GM10847 (cell line): ENCODE measurements around the gene WBP1L.

ENCODE experiments used
- POLR2A ChIP-seq: IDR thresholded peaks from 2 replicates; pipeline ENCODE4 v1.6.1; 2011; ENCODE audit not compliant: insufficient read length; ENCODE audit errors: extremely low read depth

Gene WBP1L

GRCh38 chr10:102808380-102808779, 64.6 kb downstream of the WBP1L start:
- TF ChIP-seq POLR2A, result no peak

- no peak for TF ChIP-seq POLR2A
Measured at GRCh38 chr10:102811346-102811745, 67.6 kb downstream of the WBP1L start.

DNA sequence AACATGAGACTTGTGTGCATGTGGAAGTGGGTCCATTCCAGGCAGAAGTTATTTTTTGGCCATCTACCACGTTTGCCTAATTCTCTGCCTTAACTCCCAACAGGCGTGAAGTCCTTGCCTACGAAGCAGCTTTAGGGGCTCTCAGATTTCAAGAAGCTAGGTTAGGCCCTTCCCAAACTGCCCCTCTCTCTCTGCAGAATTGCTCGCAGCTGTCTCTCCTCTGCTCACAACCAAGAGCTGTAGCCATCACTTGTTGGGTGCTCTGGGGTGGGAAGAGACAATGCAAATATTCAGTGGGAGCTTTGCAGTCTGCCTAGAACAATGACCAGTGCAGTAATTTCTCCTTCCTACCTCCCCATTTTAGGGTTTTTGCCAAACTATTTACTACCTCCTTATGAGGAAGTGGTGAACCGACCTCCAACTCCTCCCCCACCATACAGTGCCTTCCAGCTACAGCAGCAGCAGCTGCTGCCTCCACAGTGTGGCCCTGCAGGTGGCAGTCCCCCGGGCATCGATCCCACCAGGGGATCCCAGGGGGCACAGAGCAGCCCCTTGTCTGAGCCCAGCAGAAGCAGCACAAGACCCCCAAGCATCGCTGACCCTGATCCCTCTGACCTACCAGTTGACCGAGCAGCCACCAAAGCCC, 68.6 kb downstream of the WBP1L start:
- TF ChIP-seq POLR2A, result no peak

- no peak for TF ChIP-seq POLR2A
Measured at GRCh38 chr10:102813017-102813541, 69.3 kb downstream of the WBP1L start.

GRCh38 chr10:102813734-102814452, 70.1 kb downstream of the WBP1L start:
- no peak for TF ChIP-seq POLR2A

DNA sequence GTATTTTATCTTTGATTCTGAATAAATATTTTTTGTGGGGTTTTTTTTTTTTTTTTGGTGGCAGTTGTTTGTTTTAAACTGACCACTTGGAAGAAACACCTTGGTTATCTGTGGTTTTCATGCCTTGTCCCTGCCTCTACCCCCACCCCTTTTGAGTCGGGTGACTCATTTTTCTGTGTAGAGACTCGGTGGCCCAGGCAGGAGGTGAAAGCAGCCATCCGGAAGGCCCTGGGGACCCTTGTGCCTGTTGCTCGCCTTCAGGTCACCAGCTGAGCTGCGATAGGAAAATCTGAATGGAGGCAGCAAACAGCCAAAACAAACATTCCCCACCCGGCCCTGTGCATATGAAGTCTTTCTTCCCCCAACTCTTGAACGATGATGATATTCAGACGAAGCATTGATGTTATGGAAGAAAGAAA, 70.7 kb downstream of the WBP1L start:
- no peak for TF ChIP-seq POLR2A

- TF ChIP-seq POLR2A, result no peak
Measured at GRCh38 chr10:102814873-102815661, 71.3 kb downstream of the WBP1L start.

GRCh38 chr10:102815790-102816549, 72.2 kb downstream of the WBP1L start:
- no peak for TF ChIP-seq POLR2A

- no peak for TF ChIP-seq POLR2A
Measured at GRCh38 chr10:102817175-102817574, 73.4 kb downstream of the WBP1L start.

DNA sequence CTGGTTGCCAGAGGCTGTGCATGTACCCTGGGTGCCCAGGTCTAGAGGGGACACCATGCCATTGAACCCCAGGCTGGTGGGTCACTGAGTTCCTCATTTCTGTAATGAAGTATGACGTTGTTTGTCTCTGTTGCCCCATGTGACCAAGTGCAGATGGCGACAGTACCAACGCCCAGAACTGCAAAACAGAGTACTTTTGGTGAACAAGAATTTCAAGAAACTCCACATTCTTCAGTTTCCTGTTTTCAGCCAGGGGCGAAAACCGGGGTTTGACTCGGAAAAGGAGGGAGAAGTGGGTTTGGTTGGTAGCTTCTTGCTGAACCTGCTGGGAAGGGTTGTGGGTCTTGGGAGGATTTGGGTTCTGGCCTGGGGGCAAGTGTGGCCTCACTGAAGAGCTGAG, 75.3 kb downstream of the WBP1L start:
- no peak for TF ChIP-seq POLR2A

- TF ChIP-seq POLR2A, result no peak
Measured at GRCh38 chr10:102822222-102822621, 78.5 kb downstream of the WBP1L start.

DNA sequence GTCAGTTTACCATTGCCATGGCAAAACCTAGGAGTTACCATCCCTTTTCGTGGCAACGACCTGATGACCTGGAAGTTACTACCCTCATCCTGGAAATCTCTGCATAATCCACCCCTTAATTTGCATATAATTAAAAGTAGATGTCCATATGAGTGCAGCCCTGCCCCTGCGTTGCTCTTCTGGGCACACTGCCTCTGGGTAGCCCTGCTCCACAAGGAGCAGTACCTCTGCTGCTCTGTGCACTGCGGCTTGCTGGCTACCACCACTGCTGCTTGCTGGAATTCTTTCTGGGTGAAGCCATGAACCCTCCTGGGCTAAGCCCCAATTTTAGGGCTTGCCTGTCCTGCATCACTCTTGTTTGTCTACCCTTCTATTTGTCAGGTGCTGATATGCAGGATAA, 80.9 kb downstream of the WBP1L start:
- no peak for TF ChIP-seq POLR2A

DNA sequence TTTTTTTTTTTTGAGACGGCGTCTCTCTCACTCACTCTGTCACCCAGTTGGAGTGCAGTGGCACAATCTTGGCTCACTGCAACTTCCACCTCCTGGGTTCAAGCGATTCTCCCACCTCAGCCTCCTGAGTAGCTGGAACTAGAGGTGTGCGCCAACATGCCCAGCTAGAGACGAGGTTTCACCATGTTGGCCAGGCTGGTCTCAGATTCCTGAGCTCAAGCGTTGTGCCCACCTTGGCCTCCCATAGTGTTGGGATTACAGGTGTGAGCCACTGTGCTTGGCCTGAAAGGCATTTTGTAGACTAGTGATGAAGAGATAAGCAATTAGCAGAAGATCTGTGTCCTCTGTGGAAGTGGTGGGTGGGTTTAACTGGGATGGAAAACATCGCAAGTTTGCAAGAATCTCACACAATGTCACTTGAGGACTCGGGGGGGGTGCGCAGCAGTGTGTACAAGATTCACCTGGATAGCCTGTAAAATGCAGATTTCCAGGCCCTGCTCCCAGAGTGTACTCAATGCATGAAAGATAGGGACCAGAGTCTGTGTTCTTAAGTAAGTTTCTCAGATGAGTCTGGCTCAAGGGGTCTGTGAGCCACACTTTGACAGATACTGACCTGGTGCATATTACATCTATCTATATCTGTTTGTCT, 82.5 kb downstream of the WBP1L start:
- no peak for TF ChIP-seq POLR2A

DNA sequence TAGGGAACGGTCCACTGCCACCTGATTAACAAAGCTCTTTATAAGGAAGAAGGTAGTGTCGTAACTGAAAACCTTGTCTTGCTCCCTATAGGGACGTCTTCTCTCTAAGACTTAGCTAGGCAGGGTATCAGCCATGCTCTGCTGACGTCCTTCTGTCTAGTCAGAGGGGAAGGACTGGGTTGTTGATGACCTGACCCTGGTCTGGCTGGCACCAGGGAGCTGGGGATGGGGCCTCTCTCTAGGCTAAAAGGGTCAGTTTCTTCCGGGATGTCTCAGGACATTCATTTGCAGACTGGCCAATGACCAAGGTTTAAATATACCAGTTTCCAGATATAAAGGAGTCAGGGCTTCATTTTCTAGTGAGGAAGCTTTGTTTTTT, 83.8 kb downstream of the WBP1L start:
- TF ChIP-seq POLR2A, result no peak
